ENCODE results near the gene RALGDS. TPM values are rescaled to one million over a fixed set of nuclear protein-coding genes. Genes with fewer than 3 reads are reported as not detected.
A peak's percentile ranks its signal among the peaks of the same experiment; 100 is the strongest.

The RALGDS gene
- total RNA-seq, 1 experiment from 2014 or later, result 25.8 TPM

DNA sequence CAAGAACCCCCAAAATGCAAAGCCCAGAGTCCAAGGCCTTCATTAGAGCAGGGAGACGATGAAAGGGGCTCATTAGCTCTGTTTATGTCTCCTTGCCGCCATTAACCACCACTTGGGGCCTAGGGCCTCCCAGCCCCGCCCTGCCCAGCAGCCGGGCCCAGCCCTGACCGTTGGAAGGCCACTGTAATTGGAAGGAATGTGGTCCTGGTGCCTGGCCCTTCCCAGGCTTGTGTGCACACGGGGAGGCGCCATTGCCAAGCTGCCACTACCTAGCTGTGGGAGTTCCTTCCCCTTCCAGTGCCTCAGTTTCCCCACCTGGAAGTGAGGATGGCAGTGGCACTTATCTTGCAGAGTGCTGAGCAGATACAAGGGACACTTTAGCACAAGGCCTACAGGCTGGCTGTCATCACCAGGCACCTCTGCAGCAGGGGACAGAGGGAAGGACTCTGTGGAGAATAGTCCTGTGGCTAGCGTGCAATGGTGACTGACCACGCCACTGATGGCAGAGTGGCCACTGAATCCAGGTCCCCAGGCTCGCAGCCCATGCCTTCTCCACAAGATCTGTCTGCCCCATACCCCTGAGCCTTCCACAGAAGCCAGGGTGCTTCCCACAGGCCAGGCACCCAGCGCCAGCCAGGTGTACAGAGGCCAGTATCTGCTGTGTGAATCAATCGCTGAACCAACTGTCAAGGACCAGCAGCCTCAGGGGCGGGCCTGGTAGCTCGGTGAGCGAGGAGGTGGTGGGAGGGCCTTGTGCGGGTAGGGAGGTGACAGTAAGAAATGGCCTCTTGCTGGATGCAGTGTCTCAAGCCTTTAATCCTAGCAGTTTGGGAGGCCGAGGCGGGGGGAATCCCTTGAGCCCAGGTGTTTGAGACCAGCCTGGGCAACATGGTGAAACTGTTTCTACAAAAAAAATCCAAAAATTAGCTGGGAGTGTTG lies 21.9 kb upstream of the RALGDS start:
- Histone ChIP-seq H3K36me3 (ENCODE audit: control insufficient read depth, insufficient read depth, low read length) (no peaks in the 10 kb centered on the region), H3K4me3 (ENCODE audit: low read depth in 2 of 2, low read length in 2 of 2) (no peak overlapping the region), H3K4me1 (ENCODE audit: control insufficient read depth, insufficient read depth, low read length) (peaks cover 42% of the 10 kb centered on the region), H3K27ac (ENCODE audit: low read length) (peak overlapping the region; percentile 34; the same call in 1 of the 2 replicates), H3K27me3 (ENCODE audit: control insufficient read depth, insufficient read depth, low read length) (no peaks in the 10 kb centered on the region), H3K9me3 (ENCODE audit: control insufficient read depth, insufficient read depth, low read depth, low read length) (no peaks in the 10 kb centered on the region)
- no TSS peak for BruUV-seq (replicated peaks)
- ATAC-seq, result peak; percentile 40; the same call in 1 of the 2 replicates
- POLR2A ChIA-PET, result no interaction called here
- CTCF ChIA-PET, result no interaction called here
- in situ Hi-C loops (cut with HindIII; ENCODE audit: low pct_unique_long_range_greater_than_20kb, low sequenced_read_pairs), result no loop called here
- no peak for DNase-seq (ENCODE audit: low read depth, low spot score)
- intact Hi-C loops (cut with micrococcal nuclease; ENCODE audit: unreplicated experiment), result loop anchor here (10.0 kb wide), 1 partner anchor 98 kb away; no protein-coding TSS in a partner anchor
- TF ChIP-seq TCF7L2 (IDR thresholded peaks at IDR 0.05; ENCODE audit: low read depth, low read length), result no peak
- TF ChIP-seq POLR2AphosphoS5 (IDR thresholded peaks at IDR 0.05; ENCODE audit: low read depth, low read length), result no peak
- no peak for TF ChIP-seq SIN3A (IDR thresholded peaks at IDR 0.05; ENCODE audit: borderline replicate concordance, insufficient read depth, low read depth, low read length)
- TF ChIP-seq, protein P1, sequence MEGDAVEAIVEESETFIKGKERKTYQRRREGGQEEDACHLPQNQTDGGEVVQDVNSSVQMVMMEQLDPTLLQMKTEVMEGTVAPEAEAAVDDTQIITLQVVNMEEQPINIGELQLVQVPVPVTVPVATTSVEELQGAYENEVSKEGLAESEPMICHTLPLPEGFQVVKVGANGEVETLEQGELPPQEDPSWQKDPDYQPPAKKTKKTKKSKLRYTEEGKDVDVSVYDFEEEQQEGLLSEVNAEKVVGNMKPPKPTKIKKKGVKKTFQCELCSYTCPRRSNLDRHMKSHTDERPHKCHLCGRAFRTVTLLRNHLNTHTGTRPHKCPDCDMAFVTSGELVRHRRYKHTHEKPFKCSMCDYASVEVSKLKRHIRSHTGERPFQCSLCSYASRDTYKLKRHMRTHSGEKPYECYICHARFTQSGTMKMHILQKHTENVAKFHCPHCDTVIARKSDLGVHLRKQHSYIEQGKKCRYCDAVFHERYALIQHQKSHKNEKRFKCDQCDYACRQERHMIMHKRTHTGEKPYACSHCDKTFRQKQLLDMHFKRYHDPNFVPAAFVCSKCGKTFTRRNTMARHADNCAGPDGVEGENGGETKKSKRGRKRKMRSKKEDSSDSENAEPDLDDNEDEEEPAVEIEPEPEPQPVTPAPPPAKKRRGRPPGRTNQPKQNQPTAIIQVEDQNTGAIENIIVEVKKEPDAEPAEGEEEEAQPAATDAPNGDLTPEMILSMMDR (IDR thresholded peaks at IDR 0.05), result no peak
- TF ChIP-seq, protein P2, sequence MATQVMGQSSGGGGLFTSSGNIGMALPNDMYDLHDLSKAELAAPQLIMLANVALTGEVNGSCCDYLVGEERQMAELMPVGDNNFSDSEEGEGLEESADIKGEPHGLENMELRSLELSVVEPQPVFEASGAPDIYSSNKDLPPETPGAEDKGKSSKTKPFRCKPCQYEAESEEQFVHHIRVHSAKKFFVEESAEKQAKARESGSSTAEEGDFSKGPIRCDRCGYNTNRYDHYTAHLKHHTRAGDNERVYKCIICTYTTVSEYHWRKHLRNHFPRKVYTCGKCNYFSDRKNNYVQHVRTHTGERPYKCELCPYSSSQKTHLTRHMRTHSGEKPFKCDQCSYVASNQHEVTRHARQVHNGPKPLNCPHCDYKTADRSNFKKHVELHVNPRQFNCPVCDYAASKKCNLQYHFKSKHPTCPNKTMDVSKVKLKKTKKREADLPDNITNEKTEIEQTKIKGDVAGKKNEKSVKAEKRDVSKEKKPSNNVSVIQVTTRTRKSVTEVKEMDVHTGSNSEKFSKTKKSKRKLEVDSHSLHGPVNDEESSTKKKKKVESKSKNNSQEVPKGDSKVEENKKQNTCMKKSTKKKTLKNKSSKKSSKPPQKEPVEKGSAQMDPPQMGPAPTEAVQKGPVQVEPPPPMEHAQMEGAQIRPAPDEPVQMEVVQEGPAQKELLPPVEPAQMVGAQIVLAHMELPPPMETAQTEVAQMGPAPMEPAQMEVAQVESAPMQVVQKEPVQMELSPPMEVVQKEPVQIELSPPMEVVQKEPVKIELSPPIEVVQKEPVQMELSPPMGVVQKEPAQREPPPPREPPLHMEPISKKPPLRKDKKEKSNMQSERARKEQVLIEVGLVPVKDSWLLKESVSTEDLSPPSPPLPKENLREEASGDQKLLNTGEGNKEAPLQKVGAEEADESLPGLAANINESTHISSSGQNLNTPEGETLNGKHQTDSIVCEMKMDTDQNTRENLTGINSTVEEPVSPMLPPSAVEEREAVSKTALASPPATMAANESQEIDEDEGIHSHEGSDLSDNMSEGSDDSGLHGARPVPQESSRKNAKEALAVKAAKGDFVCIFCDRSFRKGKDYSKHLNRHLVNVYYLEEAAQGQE (IDR thresholded peaks at IDR 0.05; ENCODE audit: insufficient read depth in 1 of 2, low read depth in 2 of 2, low read length in 1 of 2), result no peak

DNA sequence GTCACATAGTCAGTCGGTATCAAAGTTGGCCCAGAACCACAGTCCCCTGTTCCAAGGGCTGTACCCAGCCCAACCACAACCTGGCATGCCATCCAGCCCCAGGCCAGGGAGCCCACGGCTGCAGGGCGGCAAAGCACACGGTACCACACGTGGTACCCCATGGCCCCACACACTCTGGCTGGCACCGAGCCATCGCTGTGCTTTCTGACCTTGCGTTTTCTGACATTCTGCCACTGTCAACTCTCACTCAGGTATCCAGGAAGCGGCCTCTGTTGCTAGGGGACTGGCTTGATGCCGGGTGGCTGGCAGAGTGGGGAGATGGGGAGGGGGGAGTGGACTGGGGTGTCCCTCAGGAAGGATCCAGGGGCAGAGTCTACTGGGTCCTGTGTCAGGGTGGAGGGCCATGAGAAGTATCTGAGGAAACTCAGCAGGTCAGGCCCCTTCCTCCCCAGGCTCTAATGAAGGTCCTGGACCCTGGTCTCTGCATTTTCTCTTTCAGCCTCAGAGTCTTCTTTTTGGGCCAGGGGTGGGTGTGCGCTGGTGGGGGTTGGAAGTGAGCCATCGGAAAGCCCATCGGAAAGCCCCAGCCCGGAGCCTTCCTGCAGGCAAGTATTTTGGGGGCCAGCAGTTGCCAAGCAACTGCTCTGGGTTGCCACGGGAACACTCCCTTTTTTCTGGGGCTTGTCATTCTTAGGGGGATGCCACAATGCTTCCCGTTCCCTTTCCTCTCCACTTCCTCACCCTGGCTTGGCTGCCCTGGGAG lies 21.0 kb upstream of the RALGDS start:
- Histone ChIP-seq H3K36me3 (ENCODE audit: control insufficient read depth, insufficient read depth, low read length) (no peaks in the 10 kb centered on the region), H3K9me3 (ENCODE audit: control insufficient read depth, insufficient read depth, low read depth, low read length) (no peaks in the 10 kb centered on the region), H3K27me3 (ENCODE audit: control insufficient read depth, insufficient read depth, low read length) (no peaks in the 10 kb centered on the region), H3K4me3 (ENCODE audit: low read depth in 2 of 2, low read length in 2 of 2) (no peak overlapping the region), H3K4me1 (ENCODE audit: control insufficient read depth, insufficient read depth, low read length) (peaks cover 47% of the 10 kb centered on the region), H3K27ac (ENCODE audit: low read length) (peak overlapping the region; percentile 34; the same call in 1 of the 2 replicates)
- DNase-seq (ENCODE audit: low read depth, low spot score) (no peak), ATAC-seq (no peak)
- in situ Hi-C loops (cut with HindIII; ENCODE audit: low pct_unique_long_range_greater_than_20kb, low sequenced_read_pairs), result no loop called here
- POLR2A ChIA-PET, result interaction anchor here (0.5 kb wide), 1 partner anchor 76 kb away, joined by 4 read pairs; no protein-coding TSS in a partner anchor
- TF ChIP-seq, protein P1 (IDR thresholded peaks at IDR 0.05), result no peak
- TF ChIP-seq, protein P2 (IDR thresholded peaks at IDR 0.05; ENCODE audit: insufficient read depth in 1 of 2, low read depth in 2 of 2, low read length in 1 of 2), result no peak
- TF ChIP-seq SIN3A (IDR thresholded peaks at IDR 0.05; ENCODE audit: borderline replicate concordance, insufficient read depth, low read depth, low read length) (no peak), POLR2AphosphoS5 (IDR thresholded peaks at IDR 0.05; ENCODE audit: low read depth, low read length) (no peak), TCF7L2 (IDR thresholded peaks at IDR 0.05; ENCODE audit: low read depth, low read length) (no peak)
- no TSS peak for BruUV-seq (replicated peaks)
- intact Hi-C loops (cut with micrococcal nuclease; ENCODE audit: unreplicated experiment), result loop anchor here (10.0 kb wide), 1 partner anchor 97 kb away; no protein-coding TSS in a partner anchor
- CTCF ChIA-PET, result no interaction called here
